Stimulated activated CD4-positive, alpha-beta T cell treated with anti-CD3 and anti-CD28 coated beads, Interleukin-2, amount 100 ng/mL, for 24 hours (primary cell): Measurements from ENCODE around the gene UNC119B.

Experiments
- DNase-seq, 2 donors: peaks; one replicate each; pipeline ENCODE4 v3.0.0-alpha.2; 2020

The UNC119B gene

GRCh38 chr12:120741476-120742421, 31.5 kb downstream of the UNC119B start:
- DNase-seq = no peak

DNA sequence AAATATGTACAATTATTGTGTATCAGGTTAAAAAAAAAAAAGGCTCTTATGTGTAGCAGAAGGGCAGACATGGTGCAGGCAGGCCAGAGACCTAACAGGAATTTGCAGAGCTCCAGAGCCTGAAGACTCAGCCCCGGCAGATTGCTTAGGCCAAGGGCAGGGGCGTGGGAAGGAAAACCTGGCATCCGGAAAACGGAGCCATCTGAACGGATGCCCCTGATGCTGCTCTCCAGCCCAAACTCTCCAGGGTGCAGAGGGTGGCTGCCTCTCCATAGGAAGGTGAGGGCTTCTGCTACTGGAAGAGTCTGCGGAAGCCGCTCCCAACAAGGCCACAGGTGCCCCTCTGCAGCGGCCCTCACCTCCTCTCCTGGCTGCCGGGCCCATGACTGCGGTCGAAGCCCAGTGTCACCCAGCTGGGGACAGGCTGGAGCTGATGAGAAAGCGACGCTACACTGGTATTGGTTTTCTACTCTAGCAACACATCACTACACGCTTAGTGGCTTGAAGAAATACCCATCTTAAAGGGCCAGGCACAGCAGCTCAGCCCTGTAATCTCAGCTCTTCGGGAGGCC, 34.8 kb downstream of the UNC119B start:
- DNase-seq = no peak

- DNase-seq = no peak
Observed at GRCh38 chr12:120748242-120748641, 38.0 kb downstream of the UNC119B start.

DNA sequence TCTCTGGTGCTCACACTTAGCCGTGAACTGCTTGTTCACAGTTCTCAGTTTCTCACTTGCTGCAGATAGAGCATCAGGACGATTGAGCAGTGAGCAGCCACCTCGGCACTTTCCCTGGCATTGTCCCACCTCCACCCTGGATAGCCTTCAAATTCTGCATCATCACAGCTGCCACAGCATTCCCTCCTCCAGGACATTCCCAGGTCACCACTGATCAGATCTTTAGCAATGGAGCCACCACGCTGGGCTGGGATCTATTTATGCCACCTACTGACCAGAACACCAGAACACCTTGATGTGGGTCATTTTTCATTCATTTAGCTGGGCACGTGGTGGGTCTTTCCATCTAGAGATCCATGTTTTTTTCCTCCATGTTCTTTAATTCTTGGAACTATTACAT, 39.0 kb downstream of the UNC119B start:
- no peak for DNase-seq

- DNase-seq = no peak
Observed at GRCh38 chr12:120750806-120751205, 40.5 kb downstream of the UNC119B start.

DNA sequence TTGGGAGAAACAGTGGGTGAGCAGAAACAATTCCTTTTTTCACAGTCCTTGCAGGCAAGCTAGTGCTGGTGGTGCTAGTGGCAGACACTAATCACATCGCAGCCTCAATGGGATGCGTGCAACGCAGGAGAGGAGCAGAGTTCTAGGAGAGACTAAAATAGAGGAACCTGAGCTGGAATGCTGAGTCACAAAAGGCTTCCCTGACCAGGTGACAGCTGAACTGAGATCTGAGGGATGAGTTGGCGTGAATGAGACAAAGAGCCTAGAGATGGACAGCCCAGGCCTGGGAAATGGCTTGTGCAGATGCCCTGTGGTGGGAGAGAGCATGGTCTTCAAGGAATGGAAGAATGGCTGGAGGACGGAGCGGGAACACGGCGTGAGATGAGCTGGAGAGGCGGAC, 41.1 kb downstream of the UNC119B start:
- DNase-seq = no peak

DNA sequence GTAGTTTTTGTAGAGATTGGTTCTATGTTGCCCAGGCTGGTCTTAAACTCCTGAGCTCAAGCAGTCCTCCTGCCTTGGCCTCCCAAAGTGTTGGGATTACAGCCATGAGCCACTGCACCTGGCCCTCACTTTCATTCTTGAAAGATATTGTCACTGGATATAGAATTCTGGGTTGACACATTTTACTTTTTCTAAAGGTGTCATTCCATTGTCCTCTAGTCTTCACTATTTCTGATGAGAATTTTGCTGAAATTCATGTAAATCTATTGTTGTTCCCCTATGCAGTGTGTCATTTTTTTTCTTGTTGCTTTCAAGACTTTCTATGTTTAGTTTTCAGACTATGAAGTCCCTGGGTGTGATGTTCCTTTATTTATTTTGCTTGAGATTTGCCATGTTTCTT, 44.5 kb downstream of the UNC119B start:
- no peak for DNase-seq

DNA sequence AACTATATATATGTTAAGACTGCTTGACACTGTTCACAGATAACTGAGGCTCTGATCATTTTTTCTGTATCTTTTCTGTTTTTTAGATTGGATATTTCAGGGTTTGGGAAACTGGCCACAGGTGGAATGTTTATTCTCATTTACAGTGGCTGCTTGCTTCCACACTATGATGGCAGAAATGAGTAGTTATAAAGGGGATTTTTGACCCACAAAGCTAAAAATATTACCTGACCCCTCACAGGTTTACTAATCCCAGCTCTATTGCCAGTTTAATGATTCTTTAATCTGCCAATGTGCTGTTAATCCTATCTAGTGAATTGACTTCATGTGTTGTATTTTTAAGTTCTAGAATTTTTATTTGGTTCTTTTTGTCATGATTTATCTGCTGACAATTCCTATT, 45.0 kb downstream of the UNC119B start:
- DNase-seq = no peak

GRCh38 chr12:120757226-120757742, 47.0 kb downstream of the UNC119B start:
- no peak for DNase-seq

DNA sequence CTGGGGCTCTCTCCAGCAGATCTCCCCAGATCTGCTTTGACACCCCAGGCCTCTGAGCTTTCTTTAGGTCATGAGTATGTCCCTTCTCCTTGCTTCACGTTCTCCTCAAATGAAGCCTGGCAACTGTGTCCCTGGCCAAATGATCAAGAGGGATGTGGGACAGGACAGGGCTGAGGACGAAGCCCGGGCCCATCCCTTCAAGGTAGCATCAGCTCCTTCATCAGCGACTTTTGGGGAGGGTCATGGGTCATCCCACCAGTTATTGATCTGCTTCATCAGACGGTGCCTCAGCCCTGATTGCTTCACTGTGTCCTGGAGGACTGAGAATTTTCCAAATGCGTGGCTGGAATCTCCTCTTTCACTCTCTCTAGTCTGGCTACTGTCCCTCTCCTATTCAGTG, 47.7 kb downstream of the UNC119B start:
- no peak for DNase-seq

- no peak for DNase-seq
Observed at GRCh38 chr12:120758798-120759590, 48.7 kb downstream of the UNC119B start.

GRCh38 chr12:120759591-120760348, 49.5 kb downstream of the UNC119B start:
- no peak for DNase-seq

GRCh38 chr12:120760349-120761254, 50.3 kb downstream of the UNC119B start:
- no peak for DNase-seq

GRCh38 chr12:120761519-120761934, 51.3 kb downstream of the UNC119B start:
- no peak for DNase-seq

DNA sequence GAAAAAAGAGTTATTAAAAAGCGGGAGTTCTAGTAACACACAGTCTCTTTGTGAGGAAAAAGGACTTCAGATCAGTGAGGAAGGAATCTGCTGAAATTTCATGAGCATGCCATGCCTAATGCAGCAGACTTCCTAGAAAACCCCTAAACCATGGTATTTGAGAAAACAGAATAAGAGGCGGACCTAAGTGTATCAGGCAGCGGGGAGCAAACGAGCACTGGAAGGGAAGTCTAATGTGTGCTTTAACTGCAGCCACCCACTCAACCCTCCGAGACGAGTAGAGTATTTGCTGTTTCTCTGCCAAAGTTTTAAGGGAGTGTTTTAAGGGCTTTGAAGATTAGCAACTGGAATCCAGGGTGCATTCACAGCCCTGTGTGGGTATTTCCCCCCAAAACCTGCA, 51.8 kb downstream of the UNC119B start:
- no peak for DNase-seq

DNA sequence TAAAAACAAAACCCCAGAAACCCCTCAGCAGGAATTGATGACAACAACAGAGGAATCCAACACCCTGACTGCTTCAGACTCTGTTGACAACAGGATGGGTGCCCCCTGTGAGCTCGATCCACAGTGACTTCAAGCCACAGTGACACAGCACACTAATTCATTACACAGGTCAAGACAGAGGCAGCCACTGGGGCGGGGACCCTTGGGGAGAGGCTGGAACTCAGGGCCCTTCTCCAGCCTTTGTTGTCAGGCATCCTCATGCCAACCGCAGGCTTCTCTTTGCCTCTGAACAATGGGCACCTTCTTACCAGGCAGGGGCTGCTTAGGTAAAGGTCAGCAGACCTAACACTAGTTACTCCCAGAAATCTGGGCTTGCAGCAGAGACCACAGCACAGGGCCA, 53.0 kb downstream of the UNC119B start:
- DNase-seq = no peak

DNA sequence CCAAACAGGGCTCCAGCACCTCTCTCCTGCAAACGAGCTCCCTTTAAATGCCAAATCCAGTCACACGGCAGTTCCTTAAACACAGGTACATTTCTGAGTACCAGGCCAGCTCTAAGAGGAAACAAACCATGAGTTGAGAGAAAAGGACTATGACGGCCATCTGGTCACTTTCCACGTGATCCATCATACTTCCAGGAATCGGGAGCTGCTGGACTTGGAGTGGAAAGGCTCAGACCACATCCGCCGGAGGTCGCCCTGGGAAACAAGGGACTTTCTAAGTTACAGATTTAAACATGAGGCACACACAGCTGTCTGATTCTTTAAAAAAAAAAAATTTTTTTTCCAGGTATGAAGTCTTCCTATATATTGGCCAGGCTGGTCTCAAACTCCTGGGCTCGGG, 54.6 kb downstream of the UNC119B start:
- no peak for DNase-seq

DNA sequence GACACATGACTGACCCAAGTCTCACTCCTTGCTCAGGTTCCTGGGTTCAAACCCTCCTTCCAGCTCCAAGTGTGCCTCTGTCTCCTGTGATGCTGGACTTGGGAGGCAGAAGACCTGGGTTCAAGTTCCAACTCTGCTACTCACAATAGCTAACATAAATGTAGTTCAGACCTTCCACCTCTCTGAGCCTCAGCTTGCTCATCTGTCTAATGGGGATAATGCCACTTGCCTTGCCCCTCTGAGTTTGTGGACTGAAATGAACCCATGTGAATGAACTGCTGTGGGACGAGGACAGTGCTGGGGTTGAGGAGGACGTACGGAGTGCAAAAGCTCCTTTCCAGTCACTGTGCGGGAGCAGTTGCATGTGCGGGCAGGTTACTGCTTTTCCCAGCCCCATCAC, 56.3 kb downstream of the UNC119B start:
- no peak for DNase-seq

DNA sequence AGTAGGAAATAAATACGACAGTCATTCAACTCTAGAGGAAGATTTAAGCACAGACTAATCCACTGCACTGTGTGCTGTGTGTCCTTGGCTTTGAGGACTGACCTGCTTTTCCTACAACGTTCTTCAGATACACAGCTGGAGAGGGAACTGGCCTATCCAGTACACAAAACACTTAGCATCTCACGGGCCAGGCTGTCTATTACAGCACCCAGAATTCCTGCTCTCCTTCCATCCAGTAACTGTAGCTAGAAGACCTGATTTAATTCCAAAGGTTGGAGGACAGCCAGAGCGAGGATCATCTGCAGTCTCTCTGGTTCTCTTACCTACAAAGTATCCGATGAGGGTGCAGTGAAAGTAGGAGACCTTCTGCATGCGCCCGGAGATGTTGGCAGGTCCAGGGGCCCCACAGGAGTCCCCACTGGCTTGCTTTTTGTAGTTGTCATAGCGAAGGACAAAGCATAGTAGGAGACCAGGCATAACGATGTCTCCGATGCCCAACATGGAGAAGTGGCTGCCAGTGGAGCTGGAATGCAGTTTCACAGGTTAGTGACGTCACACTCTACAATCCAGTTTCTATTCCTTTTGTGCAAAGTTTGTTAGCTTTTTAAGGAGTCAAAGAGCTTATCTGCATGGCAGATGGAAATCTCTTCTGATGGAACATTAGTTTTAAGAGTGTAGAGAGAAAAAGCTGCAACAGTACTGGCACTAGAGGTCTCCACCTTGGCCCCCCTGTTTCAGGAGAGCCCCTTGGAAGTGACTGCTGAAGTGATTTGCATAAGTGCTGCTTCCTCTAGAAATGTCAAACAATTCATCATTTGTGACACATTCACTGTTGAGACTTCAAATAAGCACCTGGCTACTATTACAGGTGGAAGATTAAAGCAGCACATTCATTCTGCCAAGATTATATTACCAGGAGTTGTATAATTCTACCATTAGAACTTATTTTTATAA, 57.1 kb downstream of the UNC119B start:
- no peak for DNase-seq

DNA sequence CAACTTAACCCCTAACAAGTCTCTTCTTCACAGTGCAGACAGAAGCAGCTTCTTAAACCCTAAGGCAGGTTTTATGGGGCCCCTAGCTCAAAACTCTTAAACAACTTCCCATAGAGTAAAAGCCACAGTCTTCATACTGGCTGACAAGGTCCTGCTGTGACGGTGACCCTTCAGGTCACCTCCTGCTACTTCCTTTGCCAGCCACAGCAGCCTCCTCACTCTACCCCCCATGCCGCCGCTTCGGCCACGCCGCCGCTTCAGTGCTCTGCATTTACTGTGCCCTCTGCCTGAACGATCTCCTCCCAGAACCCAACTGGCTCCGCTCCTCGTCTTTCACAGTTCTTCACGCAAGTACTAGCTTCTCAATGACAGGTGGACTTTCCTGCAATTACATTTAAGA, 60.8 kb downstream of the UNC119B start:
- DNase-seq = no peak
